ENCODE data around the gene ITPR2.
"Not testable (repeated sequence)": the region's sequence is repeated elsewhere in the genome, so short reads cannot be mapped to it uniquely, and the experiment has no call there.

ITPR2 gene

DNA sequence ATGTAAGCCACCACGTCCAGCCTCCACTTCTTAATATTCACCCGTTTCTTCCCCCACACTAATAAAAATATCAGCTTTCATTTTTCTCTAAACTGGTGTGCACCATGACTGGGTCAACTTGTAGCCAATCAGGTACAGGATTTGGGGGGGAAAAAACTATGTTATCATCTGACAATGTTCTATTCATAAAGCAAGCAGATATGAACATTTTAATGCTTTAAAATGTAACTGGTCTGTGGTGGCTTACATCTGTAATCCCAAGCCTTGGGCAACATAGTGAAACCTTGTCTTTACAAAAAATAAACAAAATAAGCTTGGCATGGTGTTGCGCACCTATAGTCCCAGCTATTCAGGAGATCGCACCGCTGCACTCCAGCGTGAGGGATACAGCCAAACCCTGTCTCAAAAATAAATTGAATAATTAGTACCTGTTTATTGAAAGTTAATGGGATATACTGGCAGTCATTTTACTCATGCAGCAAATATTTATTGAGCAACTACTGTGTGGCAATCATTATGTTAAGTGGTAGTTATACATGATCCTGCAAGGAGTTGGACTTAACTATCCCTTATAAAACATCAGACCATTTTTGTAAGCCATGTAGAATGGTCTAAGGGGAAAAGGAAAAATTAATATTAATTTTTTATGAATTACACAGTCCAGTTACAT is 15.3 kb upstream of the ITPR2 start:
- DNase-seq: no peak

DNA sequence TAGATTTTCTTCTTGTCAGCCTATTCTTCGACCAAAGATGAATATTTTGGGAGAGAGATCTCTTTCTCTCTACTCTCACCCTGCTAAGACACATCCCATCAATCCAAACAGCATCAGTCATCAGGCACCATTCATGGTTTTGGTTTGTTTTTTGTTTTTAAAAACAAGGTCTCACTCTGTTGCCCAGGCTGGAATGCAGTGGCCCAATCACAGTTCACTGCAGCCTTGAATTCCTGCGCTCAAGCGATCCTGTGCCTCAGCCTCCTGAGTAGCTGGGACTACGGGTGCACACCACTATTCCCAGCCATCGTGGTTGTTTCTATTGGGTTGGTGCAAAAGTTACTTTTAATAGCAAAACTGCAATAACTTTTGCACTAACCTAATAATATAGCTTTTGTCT is 14.4 kb upstream of the ITPR2 start:
- DNase-seq: no peak

GRCh38 chr12:26846416-26846815 is 13.4 kb upstream of the ITPR2 start:
- DNase-seq: no peak

DNA sequence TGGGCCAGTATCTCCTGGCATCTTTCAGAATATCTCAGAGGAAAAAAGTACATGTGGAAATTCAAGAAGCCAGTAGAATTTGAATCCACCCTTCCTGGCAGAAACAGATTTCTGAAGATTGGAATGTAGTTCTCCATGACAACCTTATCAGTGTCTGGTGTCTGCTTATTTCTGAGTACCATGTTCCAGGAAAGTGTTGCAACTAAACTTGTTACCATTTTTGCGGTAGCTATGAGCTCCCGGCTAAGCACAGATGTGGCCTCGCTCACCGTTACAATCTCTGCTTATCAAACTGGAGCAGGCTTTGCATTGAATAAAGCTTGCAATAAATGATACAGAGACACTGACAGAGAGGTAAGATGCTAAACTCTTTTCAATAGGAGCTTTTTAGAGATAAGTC is 13.0 kb upstream of the ITPR2 start:
- DNase-seq: no peak

DNA sequence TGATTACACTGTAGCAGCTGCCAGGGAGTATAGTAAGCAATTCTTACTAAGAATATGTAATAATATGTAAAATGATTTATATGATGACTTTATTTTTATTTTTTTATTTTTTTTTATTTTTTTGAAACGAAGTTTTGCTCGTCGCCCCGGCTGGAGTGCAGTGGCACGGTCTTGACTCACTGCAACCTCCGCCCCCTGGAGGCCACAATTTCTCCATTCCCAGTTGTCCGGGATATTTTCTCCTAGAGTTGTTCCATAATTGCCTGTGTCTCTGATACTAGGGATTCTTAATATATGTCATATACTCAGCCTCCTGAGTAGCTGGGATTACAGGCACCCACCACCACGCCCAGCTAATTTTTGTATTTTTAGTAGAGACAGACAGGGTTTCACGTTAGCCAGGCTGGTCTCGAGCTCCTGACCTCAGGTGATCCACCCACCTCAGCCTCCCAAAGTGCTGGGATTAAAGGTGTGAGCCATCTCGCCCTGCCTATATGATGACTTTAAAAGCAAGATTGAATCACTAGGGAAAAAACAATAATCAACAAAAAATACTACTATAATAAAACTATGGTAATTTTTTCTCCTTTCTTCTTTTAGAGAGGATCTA is 12.2 kb upstream of the ITPR2 start:
- DNase-seq: no peak

DNA sequence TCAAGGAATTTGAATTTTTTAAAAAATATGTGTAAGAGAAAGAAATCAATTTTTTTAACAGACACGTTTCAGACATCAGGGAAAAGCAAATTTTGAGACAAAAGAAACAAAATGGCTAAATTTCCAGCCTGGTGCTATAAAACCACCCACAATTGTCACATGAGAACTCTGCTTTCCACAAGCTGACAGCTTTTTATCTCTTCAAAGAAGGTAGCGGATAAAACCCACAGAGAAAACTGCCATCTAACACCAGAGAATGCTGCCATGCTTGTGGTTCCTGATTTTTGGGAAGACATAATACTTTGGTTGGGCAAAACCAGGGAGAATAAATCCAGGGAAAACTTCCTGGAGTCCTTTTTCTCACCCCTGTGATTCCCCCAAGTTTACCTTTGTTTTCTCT is 10.3 kb upstream of the ITPR2 start:
- no peak for DNase-seq

- no peak for DNase-seq
Measured at GRCh38 chr12:26841085-26841484, 8.1 kb upstream of the ITPR2 start.

DNA sequence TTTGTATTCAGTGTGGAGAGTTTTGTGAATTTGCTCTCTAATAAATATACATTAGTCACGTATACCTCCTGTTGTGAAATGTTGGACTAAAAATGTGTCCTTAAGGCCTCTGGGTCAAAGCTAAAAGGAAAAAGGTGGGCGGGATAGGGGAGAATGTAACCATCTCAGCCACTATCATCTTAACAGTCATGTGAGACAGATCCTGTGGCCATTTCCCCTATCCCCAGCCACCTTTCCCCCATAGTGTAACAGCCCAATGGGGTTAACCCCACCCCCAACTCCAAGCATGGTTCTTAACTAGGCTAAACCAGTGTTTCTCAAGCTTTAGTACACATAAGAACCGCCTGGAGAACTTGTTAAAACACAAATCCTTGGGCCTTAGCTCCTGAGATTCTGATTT is 6.5 kb upstream of the ITPR2 start:
- DNase-seq: no peak

GRCh38 chr12:26838888-26839416 is 6.0 kb upstream of the ITPR2 start:
- DNase-seq: no peak

- DNase-seq: no peak
Measured at GRCh38 chr12:26836201-26836600, 3.2 kb upstream of the ITPR2 start.

DNA sequence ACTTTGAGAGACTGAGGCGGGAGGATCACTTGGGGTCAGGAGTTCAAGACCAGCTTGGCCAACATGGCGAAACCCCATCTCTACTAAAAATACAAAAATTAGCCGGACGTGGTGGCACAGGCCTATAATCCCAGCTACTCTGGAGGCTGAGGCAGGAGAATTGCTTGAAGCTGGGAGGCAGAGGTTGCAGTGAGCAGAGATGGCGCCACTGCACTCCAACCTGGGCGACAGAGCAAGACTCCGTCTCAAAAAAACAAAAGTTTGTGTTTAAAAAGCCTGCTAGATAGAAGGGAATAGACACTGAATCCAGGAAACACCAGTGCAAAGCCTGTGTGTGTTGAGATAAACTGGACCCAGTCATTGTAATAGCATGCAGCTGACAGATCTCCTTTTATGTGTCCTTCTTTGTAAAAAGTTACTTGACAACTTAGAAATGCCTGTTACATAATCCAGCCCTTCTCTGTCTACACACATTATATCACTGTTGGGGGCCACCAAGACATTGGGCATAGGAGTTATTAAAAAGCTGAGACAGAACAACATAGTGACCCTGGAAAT is 1.6 kb upstream of the ITPR2 start:
- not testable (repeated sequence) for DNase-seq

DNA sequence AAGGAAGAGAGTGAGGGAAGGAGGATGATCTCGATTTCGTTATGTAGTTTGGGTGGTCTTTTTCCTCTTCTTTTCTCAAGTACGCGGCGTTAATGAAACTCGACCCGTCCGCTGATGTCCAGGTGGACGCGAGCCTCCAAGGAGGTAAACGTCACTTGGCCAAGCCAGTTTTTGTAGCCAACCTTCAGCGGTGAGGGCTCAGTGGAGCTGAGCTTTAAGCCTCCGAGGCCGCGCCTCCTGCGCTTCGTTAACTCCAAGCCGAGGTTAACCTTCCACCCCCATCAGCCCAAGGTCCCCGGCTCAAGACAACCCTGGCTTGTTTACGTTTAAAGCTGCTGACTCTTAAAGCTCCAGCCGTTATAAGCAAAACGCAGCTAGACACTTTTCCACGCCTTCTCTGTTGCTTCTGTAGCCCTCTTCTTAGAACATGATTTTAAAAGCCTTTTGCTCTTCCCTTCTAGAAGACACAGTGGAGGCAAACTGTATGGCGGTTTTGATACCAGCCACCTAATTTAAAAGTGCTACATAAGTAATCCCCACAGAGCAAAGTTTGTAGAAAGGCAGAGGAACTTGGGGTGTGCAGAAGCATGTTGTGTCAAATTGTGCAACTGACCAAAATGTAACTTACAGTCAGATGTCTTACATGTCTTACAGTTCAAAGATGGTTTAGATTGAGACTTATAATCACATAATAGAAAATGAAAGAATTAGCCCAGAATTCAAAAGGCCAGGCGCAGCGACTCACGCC is 923 bp upstream of the ITPR2 start:
- DNase-seq: no peak

DNA sequence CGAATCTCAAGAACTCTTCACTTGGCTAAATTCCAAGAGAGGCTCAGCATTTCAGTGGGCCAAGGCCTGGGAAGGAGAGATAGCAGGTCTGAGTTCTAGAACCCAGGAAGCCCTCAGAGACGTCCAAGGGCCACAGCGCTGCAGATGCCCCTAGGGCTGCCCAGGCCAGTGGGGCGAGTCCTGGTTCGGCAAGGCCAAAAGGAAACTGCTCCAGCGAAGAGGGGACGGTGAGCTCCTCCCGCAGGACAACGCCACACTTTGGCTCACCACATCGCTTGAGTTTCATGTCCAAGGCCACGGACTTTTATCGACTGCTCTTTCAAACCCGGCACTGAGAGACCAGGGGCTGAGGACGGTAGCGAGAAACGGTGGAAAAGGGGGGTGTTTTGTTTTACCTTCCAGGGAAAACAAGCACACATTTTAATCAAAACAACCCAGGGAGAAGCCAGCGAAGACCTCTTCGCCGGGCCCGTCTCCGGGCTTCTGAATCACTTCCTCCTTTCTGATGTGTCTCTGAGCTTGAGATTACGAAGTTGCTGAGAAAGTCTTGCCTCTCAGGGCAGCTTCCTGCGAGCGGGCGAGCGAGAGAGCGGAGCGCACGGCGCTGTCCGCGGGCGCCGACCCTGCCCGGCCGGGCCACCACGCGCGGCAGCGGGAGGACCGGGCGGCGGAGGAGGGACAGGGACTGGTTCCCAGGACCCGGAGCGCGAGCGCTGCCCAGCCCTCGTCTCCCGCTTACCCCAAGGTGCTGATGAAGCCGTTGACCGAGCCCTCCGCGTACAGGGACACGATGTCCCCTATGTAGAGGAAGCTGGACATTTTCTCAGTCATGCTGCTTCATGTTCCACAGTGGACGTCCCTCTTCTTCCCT is 808 bp downstream of the ITPR2 start:
- no peak for DNase-seq

GRCh38 chr12:26830783-26831551 is 2.0 kb downstream of the ITPR2 start:
- DNase-seq: no peak

- no peak for DNase-seq
Measured at GRCh38 chr12:26830363-26830762, 2.6 kb downstream of the ITPR2 start.

DNA sequence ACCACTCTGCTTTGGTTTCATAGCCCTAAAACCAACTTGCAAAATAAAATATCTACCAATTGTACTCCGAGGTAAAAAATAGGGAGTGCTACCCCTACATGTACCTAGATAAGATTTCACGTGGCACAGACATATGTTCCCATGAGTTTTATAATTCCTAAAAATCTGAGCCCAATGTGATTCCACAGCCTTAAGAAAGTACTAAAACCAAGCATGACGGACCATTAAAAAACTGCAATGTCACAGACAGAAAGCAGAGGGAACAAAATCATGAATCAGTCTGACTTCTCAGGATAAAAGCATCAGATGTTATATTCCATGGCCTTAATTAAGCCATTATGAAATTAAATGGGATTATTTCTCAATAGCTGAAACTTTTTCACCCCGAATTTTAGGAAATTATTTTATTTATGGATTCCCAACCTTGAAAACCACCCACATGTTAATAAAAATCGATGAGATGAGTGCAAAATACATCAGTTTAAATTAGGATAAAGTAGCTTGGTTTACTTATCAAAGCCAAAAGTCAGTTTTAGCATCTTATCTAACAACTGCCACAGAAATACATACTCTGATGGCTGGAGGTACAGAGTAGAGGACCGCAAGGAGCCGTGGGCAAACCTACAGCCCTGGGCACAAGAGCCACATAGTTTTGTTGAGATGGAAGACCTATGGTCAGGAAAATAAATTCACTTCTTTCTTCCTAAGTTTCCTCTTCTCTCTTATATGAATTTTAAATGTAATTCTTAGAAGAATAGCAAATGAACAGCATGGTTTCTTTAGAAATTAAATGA is 4.5 kb downstream of the ITPR2 start:
- DNase-seq: no peak

- no peak for DNase-seq
Measured at GRCh38 chr12:26826437-26826836, 6.6 kb downstream of the ITPR2 start.

GRCh38 chr12:26825459-26826016 is 7.5 kb downstream of the ITPR2 start:
- DNase-seq: no peak

DNA sequence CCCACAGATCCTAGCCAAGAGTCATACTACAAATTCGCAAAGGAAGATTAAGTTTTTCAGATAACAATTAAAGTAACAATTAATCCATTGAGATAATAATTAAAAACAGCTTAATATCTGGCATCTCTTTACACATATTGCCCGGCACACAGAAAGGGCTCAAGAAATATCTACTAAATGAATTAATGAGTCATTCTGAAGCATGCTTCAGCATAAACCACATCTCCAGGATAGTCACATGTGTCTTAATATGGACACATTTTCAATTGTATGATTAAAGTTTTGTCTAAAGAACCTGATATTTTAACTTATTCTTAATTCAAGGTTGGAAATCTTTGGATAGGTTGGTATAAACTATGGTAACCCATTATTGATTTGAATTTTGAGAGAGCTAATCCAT is 9.6 kb downstream of the ITPR2 start:
- no peak for DNase-seq

GRCh38 chr12:26822026-26822425 is 11.0 kb downstream of the ITPR2 start:
- DNase-seq: no peak

GRCh38 chr12:26821212-26821701 is 11.7 kb downstream of the ITPR2 start:
- no peak for DNase-seq
